HG03097 (cell line): ENCODE data around the gene EEF1AKMT1.
"Not testable (repeated sequence)": the region's sequence is repeated elsewhere in the genome, so short reads cannot be mapped to it uniquely, and the experiment has no call there.

Source experiments
- ATAC-seq: cut with Tn5 transposase; IDR thresholded peaks from one replicate; pipeline ENCODE4 v1.9.1; 2021; ENCODE audit not compliant: unreplicated experiment, low FRiP score

Gene EEF1AKMT1

DNA sequence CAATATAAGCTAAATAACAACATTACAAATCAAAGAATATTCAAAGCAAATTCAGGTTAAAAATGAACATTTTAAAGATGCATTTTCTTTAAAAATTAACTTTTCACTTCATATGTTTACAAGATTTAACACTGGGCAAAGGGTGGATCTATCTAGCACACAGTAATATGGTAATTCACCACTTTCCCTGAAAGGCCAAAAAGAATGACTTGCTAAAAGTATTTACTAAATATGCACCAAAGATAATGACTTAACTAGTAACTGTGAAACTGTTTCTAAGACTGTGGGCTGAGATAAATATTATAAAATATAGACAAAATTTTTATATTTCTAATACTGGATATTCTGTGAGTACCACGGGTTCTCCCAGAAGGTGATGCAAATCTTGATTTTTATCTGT lies 4.5 kb upstream of the EEF1AKMT1 start:
- ATAC-seq: no peak

- ATAC-seq: no peak
Observed at GRCh38 chr13:20776751-20777150, 3.0 kb upstream of the EEF1AKMT1 start.

GRCh38 chr13:20775961-20776360 lies 2.2 kb upstream of the EEF1AKMT1 start:
- no peak for ATAC-seq

DNA sequence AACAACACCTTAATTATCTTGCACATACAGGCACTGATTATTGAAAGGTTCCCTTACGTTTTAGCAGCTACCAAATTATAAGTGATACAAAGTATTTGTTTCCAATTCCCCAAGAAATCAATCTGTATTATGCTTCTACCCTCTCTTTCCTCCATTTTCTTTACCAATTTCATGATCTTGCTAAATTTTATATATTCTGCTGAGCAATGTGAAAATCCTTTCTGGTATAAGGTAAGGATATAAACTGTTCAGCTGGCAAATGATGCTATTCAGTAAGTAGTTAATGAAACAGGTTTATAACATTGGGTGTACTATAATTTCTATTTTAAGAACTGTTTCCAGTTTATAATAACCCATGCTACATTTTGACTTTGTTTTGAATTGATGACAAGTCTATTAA lies 985 bp upstream of the EEF1AKMT1 start:
- no peak for ATAC-seq

GRCh38 chr13:20772401-20773131 lies 1.2 kb downstream of the EEF1AKMT1 start:
- no peak for ATAC-seq

DNA sequence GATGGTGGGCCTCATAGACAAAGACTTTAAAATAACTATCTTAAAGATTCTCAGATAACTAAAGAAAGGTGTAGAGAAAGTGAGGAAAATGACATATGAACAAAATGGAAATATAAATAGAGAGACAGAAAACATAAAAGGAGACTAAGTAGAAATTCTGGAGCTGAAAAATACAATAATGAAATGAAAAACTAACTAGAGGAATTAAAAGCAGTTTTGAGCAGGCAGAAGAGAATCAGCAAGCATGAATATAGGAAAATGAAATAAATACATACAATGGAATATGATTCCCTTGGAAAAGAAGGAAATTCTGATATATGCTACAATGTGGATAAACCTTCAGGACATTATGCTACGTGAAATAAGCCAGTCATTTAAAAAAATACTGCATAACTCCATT lies 3.9 kb downstream of the EEF1AKMT1 start:
- no peak for ATAC-seq

DNA sequence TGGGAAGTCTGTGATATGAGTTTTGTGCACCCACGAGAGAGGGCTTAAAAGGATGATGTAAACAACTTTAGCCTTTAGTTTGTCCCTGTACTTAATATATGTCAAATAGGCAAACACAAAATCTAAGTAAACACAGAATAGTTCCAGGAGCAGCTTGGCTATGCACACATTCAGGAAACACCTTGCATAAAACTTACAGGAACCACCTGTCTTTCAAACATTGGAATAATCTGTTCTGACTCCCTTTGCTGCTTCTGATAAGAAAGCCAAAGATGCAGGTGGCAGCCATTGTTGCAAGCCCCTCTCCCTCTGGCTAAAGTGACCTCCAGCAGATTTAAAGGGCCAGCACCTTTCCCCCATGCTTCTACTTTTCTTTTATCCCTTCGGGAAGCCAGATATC lies 4.7 kb downstream of the EEF1AKMT1 start:
- ATAC-seq: no peak

- no peak for ATAC-seq
Observed at GRCh38 chr13:20767309-20767943, 6.3 kb downstream of the EEF1AKMT1 start.

GRCh38 chr13:20760872-20761271 lies 12.9 kb downstream of the EEF1AKMT1 start:
- no peak for ATAC-seq

- ATAC-seq: no peak
Observed at GRCh38 chr13:20754009-20754408, 19.8 kb downstream of the EEF1AKMT1 start.

DNA sequence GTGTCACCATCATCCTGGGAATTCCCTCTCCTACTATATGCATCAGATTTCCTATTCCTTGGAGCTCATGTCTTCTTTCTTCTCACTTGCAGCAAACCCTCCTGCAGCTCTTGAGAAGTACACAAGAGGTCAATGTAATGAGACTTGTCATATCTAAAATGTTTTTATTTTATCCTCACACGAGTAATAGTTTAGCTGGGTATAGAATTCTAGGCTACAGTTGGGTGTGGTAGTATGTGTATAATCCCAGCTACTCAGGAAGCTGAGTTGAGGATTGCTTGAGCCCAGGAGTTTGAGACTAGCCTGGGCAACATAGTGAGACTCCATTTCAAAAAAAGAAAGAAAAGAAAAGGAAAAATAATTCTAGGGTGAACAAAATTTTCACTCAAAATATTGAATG lies 24.4 kb downstream of the EEF1AKMT1 start:
- ATAC-seq: no peak

GRCh38 chr13:20743830-20744404 lies 29.8 kb downstream of the EEF1AKMT1 start:
- ATAC-seq: not testable (repeated sequence)

GRCh38 chr13:20740021-20740420 lies 33.7 kb downstream of the EEF1AKMT1 start:
- no peak for ATAC-seq

- ATAC-seq: no peak
Observed at GRCh38 chr13:20738616-20739015, 35.1 kb downstream of the EEF1AKMT1 start.

DNA sequence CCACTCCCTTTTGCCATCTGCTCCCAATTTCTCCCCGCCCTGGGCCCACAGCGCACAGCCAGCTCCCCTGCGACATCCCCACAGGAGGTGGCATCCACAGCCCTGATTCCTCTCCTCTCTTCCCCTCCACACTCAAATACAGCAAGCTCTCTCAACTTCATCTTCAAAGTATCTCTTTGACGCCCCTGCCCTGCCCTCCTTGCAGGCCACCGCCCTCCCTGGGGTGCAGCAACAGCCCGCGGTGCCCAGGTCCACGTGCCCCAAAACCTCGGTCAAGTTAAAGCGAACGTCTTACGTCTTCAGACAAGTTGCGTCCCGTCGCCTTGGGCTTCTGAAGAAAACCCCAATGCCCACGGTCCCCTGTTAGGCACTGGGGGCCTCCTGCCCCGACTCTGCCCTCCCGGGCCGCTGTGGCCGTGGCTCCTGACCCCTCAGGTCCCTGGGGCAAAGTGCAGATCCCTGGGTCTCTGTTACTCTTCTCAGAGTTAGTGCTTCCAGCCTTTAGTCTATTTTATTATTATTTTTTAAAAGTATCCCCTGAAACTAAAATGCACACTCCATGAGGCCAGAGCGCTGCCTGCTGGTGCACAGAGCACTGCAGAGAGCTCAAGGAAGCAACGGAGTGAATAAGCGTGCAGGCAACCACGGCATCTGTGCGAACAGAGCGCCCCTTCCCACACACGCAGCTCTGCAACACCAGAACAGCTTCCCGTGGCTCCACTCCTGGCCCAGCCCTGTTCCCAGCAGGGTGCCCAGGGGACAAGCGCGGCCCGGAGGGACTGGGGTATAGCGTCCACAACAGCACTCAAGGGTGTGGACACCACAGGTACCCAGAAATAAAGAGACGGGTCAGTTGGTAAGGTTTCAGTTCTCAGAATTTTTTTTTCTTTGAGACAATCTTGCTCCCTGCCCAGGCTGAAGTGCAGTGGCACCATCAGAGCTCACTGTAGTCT lies 43.9 kb downstream of the EEF1AKMT1 start:
- ATAC-seq: no peak

DNA sequence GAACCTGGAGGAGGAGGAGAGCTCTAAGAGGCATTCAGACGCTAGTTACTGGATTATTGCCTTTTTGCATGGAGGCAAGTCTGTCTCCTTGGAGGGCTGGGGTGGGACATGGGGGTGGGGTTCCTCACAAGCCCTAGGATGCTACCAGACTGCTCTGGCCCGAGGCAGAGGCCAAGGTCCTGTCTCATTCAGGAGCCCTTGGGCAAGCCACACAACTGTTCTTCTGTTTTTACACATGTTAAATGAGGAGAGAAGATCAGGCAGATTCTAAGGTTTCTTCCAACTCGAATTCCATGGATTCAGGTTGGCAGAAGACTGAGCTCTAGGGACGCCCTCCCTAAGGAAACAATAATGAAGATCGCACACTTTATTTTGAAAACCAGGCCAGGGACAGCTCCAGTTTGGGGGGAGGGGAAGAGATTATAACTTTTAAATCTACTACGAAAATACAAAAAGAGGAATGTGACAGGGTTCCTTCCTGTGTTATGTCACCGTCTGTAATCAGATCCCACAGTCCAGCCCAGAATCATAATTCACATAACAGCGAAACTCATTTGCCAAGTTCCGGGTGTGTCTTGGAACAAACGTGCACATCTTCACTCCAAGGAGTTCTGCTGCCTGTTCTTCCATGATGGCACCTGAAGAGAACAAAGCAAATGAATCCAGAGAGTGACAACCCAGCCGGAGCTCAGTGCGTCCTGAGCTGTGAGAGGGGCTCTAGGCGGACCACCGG lies 45.0 kb downstream of the EEF1AKMT1 start:
- no peak for ATAC-seq

GRCh38 chr13:20727856-20728255 lies 45.9 kb downstream of the EEF1AKMT1 start:
- ATAC-seq: no peak

GRCh38 chr13:20721454-20722357 lies 52.1 kb downstream of the EEF1AKMT1 start:
- no peak for ATAC-seq

DNA sequence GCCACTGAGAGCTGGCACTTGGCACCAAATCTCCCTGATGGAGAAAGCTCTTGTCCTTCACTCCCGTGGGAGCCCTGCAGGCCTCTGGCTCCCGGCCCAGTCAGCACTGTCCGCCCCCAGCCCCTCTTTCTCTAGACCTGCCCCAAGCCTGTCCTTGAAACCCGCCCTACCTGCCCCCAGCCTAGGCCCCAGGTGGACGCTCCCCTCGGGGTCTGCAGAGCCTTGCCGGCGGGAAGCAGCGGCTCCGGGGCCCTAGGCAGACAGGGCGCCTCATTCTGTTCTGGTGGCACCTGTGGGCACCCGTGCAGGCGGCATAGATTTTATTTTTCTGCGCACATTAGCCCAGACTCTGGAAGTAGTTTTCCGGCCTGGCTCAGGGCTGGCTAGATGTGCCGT lies 52.7 kb downstream of the EEF1AKMT1 start:
- ATAC-seq: no peak
